HG02759 (cell line): Measurements from ENCODE around the gene NRN1L.
"Not testable (repeated sequence)": the region's sequence is repeated elsewhere in the genome, so short reads cannot be mapped to it uniquely, and the experiment has no call there.

ENCODE experiments used
- ATAC-seq: cut with Tn5 transposase; IDR thresholded peaks from one replicate; pipeline ENCODE4 v1.9.1; 2021; ENCODE audit warnings: mild to moderate bottlenecking, moderate library complexity; ENCODE audit not compliant: unreplicated experiment

NRN1L gene

DNA sequence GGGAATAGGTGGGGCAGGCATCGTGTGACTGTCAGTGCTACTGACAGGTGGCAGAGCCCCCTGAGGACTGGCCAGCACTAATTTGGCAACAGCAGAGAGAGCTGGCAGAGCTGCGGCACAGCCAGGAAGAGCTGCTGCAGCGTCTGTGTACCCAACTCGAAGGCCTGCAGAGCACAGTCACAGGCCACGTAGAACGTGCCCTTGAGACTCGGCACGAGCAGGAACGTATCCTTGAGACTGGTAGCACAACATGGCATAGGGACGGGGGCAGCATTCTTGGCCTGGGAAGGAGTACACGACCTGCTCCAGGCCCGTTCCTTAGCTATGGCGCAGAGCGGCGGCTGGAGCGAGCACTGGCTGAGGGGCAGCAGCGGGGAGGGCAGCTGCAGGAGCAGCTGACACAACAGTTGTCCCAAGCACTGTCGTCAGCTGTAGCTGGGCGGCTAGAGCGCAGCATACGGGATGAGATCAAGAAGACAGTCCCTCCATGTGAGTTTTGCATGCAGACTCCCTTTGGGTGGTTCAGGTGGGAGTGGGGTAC, 3.0 kb upstream of the NRN1L start:
- no peak for ATAC-seq

DNA sequence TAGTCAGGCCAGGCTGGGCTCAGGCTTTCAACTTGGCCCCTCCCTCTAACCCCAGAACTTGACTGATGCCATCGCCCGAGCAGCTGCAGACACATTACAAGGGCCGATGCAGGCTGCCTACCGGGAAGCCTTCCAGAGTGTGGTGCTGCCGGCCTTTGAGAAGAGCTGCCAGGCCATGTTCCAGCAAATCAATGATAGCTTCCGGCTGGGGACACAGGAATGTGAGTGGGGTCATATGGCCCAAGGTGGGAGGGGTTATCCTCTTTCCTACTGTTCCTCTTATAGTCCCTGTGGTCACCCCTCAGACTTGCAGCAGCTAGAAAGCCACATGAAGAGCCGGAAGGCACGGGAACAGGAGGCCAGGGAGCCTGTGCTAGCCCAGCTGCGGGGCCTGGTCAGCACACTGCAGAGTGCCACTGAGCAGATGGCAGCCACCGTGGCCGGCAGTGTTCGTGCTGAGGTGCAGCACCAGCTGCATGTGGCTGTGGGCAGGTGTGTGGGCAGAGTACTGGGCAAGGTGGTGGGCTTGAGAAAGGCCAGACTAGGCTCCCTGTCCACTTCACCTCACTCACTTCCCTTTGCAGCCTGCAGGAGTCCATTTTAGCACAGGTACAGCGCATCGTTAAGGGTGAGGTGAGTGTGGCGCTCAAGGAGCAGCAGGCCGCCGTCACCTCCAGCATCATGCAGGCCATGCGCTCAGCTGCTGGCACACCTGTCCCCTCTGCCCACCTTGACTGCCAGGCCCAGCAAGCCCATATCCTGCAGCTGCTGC, 2.1 kb upstream of the NRN1L start:
- no peak for ATAC-seq

GRCh38 chr16:67883146-67883871, 1.4 kb upstream of the NRN1L start:
- no peak for ATAC-seq

DNA sequence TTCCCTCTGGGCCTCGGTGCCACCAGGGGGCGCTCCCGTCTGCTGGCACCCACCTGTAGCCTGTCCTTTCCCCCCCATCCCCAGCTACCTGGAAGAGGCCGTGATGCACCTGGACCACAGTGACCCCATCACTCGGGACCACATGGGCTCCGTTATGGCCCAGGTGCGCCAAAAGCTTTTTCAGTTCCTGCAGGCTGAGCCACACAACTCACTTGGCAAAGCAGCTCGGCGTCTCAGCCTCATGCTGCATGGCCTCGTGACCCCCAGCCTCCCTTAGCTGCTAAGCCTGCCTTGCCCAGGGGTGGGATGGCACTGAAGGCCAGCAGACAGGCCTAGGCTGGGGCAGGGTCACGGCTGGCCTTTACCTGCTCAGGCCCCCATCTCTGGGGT, 818 bp upstream of the NRN1L start:
- ATAC-seq = no peak

DNA sequence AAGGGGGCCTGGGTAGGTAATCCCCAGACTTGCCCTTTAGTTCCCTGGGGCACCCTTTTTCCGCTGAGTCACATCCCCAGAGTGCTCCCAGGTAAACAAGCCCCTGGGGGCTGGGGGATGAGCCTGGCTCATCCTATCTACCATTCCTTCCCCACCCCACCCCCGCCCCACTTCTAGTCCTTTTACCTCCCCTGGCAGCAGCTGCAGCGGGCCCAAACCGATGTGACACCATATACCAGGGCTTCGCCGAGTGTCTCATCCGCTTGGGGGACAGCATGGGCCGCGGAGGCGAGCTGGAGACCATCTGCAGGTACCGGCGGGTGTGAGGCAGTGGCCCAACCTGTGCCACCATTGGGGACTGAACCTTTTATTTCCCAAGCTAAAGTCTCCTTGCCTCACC, 860 bp downstream of the NRN1L start:
- no peak for ATAC-seq

DNA sequence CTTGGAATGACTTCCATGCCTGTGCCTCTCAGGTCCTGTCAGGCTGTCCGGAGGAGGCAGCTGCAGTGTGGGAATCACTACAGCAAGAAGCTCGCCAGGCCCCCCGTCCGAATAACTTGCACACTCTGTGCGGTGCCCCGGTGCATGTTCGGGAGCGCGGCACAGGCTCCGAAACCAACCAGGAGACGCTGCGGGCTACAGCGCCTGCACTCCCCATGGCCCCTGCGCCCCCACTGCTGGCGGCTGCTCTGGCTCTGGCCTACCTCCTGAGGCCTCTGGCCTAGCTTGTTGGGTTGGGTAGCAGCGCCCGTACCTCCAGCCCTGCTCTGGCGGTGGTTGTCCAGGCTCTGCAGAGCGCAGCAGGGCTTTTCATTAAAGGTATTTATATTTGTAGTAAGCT, 1.3 kb downstream of the NRN1L start:
- ATAC-seq = no peak

GRCh38 chr16:67886387-67886786, 1.7 kb downstream of the NRN1L start:
- ATAC-seq = no peak

DNA sequence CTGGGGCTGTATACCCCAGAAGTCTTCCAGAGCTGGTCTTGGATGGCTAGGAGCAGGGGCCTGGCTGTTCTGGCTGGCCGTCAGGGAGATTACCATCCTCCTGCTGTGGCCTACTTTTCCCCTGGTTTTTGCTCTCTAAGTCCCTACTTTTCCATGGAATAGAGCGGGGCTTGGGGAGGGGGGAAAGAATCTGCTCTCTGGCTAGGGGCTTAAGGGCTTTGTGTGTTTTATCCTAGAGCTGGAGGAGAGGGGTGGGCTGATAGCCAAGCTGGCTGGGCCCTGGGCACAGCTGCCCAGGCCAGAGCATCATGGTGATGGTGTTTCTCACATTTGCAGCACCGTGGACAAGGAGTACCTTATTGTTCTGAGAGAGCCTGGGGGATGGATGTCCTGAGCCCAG, 3.6 kb downstream of the NRN1L start:
- no peak for ATAC-seq

DNA sequence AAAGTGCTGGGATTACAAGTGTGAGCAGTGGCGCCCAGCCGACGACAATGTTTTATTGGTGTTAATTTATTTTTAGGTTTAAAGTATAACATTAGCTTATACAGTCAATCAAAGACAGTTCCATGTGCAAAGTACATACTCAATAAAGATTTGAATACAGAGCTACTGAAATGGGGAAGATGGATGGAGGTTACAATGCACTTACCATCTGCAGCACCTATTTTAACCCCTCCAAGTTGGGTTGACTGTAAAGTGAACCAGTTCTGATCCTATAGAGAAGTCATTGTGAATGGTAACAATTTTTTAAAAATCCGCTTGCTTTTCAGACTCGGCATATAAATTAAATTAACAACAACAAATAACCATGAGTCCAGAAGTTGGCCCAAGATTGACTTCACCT, 7.7 kb downstream of the NRN1L start:
- ATAC-seq = no peak

DNA sequence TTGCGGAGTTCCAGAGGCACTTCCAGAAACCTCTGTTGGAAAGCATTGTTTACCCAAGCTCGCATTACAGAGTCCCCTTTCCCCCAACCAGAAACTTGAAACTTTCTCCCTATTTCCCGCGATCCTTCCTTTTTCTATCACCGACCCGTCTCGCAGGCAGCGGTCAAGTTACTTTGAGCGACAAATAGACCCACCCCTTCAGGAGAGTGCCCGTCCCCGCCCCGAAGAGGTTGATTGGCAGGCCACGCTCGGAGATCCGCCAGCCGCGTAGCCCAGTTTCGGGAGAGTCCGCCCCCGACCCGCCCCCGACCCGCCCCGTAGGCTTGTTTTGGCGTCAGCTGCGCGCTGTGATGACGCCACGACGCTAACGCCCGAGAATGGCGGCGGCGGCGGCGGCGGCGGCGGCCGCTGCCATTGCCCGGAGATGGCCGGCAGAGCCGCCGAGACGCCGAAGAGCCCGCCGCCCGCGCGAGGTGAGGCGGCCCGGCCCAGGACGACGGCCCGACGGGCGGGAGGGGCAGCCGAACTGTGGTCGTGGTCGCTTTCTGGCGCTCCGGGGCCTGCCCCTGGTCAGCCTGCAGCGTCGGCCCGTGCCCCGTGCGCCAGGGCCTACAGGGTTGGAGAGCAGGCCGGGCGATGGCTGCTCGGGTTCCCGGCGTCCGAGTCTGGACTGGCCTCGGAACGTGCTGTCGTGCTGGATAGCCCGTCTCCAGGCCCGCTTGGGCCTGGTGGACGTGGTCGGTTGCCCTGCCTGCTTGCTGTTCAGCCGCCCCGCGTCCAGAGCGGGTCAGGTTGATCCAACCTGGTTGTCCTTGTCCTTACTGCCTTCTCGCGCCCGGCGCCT, 8.4 kb downstream of the NRN1L start, which contains the start of gene PSKH1:
Gene PSKH1 (plus strand): TSS at position 356 of the 844 bp plus-strand sequence. CDS start 15,496 bp downstream, outside the sequence.
- ATAC-seq = peak; percentile 90

- ATAC-seq = no peak
Measured at GRCh38 chr16:67893743-67894399, 9.2 kb downstream of the NRN1L start.

- no peak for ATAC-seq
Measured at GRCh38 chr16:67897231-67897630, 12.5 kb downstream of the NRN1L start.

- no peak for ATAC-seq
Measured at GRCh38 chr16:67901734-67902133, 17.0 kb downstream of the NRN1L start.

DNA sequence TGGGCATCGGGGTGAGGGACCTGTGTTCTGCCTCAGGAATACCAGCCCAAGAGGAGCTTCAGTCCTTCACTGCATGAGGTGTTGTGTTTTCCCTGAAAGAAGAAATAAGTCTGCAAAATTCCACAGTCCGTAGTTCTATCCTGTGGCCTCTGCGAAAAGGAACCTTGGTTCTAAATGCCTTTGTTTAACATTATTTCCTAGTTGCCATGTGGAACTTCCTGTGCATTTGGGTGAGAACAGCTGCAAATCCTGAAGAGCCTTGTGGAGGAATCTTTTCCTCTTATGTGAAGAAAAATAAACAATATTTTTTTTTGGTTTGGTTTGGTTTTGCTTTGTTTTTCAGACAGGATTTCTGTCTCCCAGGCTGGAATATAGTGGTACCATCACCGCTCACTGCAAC, 18.1 kb downstream of the NRN1L start:
- ATAC-seq = no peak

GRCh38 chr16:67907397-67908180, 22.9 kb downstream of the NRN1L start:
- no peak for ATAC-seq

- ATAC-seq = no peak
Measured at GRCh38 chr16:67909056-67909742, 24.5 kb downstream of the NRN1L start.

GRCh38 chr16:67910158-67910557, 25.5 kb downstream of the NRN1L start:
- no peak for ATAC-seq

DNA sequence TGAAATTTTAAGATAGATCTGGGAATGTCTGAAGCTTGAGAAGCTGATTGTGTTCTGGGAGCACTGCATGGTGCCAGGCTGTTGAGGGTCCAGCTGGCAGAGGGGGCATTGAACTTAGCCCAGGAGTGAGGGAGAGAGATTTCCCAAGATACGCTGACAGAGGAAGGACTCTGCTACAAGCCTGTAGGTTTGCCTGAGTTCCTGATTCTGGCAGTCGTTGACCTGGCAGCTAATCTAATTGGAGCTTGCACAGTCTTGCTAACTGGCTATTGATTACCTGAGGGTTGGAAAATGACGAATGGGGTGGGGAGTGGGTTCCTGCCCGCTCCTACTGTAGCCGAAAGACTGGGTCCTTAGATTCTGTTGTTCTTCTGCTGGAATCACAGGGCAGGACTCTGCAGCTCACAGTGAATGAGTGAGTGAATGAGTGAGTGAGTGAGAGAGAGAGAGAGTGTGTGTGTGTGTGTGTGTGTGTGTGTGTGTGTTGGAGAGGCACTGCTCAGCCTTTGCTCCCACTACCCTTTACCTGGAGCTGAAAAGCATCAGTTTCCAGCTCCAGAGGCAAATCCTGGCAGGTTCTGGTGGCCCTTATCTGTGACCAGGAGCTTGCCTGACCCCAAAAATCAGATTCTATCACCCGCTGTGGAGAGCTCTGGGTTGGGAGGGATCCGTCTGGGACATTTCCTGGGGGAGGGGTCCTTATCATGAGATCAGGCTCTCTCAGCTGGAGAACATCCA, 30.2 kb downstream of the NRN1L start:
- ATAC-seq = no peak

DNA sequence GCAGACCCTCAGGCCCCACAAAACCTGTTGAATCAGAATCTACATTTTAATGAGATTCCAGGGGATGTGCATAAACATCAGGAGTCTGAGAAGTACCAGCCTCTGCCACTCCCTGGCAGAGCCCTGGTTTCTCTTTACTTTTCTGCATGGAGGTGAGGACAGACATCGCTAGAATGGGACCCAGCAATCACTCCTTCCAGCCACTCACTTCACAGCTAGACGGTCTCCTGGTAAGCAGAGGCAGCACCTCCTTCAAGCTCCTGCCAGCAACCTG, 30.7 kb downstream of the NRN1L start:
- not testable (repeated sequence) for ATAC-seq
